Stimulated activated CD8-positive, alpha-beta memory T cell treated with anti-CD3 and anti-CD28 coated beads, Interleukin-4, amount 100 ng/mL, for 4 hours (primary cell): ENCODE results near the gene STATH.
"Not testable (repeated sequence)": the region's sequence is repeated elsewhere in the genome, so short reads cannot be mapped to it uniquely, and the experiment has no call there.

Source experiments
- DNase-seq, 2 donors: peaks; one replicate each; pipeline ENCODE4 v3.0.0-alpha.2; 2020; ENCODE audit warnings: low read depth in 2 of 2, low spot score in 1 of 2

STATH gene

GRCh38 chr4:69995526-69996016 is at the start of gene STATH:
TSS of gene STATH (plus strand) at chr4:69995966. CDS start at chr4:69998438, 2,472 bp downstream.
- DNase-seq = no peak

GRCh38 chr4:69951602-69952001 is 44.2 kb upstream of the STATH start:
- no peak for DNase-seq

- DNase-seq = no peak
Observed at GRCh38 chr4:69957209-69957608, 38.6 kb upstream of the STATH start.

DNA sequence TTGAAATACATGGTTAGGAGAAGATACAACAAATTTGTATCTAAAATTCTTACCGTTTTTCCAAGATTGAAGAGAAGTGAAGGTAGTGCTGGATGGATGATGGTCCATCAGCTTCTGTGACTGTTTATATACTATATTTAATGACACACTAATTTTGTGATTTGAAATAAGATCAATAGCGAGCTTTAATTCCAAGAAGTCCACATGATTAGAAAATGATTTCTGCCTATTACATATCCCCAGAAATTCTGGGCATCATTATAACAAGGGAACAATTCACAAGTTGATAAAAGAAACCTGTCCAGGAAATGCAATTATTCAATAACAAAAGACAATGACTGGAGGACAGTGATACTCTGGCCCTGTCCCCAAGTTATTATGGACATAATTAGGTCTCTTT is 30.1 kb upstream of the STATH start, which contains the start of gene CSN2:
CSN2 (minus strand) TSS at position 101 of the 400 bp plus-strand sequence. CDS start 4,733 bp downstream, outside the sequence.
- DNase-seq = no peak

GRCh38 chr4:69970071-69970470 is 25.7 kb upstream of the STATH start:
- DNase-seq = no peak

GRCh38 chr4:69974631-69975030 is 21.1 kb upstream of the STATH start:
- no peak for DNase-seq

GRCh38 chr4:69977582-69977981 is 18.2 kb upstream of the STATH start:
- DNase-seq = no peak

GRCh38 chr4:69984030-69984443 is 11.7 kb upstream of the STATH start:
- no peak for DNase-seq

- no peak for DNase-seq
Observed at GRCh38 chr4:69986663-69987062, 9.1 kb upstream of the STATH start.

GRCh38 chr4:69991016-69991415 is 4.8 kb upstream of the STATH start:
- no peak for DNase-seq

DNA sequence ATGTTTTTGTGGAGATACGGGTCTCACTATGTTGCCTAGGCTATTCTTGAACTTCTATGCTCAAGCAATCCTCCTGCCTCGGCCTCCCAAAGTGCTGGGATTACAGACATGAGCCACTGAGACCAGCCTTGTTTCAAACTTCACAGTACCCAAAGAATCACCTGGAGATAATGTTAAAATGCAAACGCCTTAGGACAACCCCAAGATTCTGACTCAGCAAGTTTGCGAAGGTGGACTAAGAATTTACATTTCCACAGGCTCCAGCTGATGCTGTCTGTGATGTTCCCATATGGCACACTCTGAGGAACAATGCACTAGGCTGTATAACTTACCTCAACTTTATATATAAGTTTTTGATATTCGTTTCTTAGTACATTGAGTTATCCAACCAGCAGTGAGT is 984 bp upstream of the STATH start:
- DNase-seq = no peak

GRCh38 chr4:69999420-69999819 is 3.7 kb downstream of the STATH start:
- no peak for DNase-seq

DNA sequence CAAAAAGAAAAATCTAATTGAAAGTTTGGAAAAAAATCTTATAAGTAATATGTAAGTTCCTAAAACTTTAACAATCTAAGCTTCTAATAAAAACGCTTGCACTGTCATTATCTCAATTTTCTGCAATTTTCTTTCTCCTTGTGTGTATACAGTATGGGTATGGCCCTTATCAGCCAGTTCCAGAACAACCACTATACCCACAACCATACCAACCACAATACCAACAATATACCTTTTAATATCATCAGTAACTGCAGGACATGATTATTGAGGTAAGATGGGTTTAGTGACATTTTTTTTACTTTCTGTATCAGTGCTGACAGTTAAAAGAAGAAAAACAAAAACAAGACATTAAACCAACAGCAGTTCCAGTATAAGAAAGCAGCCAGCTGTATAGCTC is 4.9 kb downstream of the STATH start:
- DNase-seq = no peak

GRCh38 chr4:70002507-70002906 is 6.7 kb downstream of the STATH start:
- no peak for DNase-seq

GRCh38 chr4:70008771-70009170 is 13.0 kb downstream of the STATH start:
- no peak for DNase-seq

- DNase-seq = not testable (repeated sequence)
Observed at GRCh38 chr4:70019006-70019405, 23.2 kb downstream of the STATH start.

DNA sequence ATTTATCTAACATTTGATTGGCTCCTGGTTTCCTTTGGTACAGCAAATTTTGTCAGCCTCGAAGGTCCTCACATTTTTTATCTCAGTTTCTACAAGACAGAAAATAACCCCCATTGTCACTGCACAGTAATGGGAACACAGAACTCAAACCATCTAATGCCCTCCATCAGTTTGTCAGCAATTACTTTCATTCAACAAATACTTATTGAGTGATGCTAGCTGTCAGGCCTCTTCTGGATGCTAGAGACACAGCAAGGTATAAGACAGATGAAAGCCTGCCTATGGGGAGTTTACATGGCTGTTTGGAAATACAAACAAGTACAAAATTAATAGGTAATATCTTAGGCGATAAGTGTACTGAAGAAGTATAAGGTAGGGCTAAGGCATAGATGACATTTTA is 27.5 kb downstream of the STATH start:
- no peak for DNase-seq

DNA sequence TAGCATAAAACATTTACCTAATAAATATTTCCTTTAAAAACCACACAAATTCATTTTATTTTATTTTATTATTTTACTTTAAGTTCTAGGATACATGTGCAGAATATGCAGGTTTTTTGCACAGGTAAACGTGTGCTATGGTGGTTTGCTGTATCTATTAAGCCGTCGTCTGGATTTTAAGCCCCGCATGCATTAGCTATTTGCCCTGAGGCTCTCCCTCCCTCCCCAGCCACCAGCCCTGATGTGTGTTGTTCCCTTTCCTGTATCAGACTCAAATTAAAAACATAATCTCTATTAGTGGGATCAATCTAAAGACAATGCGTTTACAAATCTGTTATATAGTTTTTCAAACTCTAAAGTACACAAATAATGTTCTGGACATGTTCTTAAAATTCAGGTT is 31.2 kb downstream of the STATH start:
- no peak for DNase-seq

DNA sequence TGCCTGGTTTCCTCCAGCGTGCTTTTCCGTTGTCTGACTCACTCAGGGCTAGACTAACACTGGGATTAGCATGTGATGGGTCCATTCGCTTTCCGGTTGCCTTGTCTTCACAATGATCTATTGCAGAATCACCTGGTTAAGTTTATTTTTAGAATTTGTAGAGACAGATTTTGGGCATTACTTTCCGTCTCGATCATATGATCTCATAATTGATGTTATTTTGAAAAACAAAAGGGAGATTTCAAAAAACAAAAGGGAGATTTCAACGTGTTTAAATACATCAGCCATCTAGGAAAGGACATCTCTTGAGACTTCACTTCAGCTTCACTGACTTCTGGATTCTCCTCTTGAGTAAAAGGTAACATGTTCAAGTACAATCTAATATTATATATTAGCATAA is 32.4 kb downstream of the STATH start, which contains the start of gene HTN3:
HTN3 (plus strand) TSS at position 301 of the 400 bp plus-strand sequence. CDS start 2,282 bp downstream, outside the sequence.
- not testable (repeated sequence) for DNase-seq

- not testable (repeated sequence) for DNase-seq
Observed at GRCh38 chr4:70037559-70037958, 41.8 kb downstream of the STATH start.

- not testable (repeated sequence) for DNase-seq
Observed at GRCh38 chr4:70039928-70040327, 44.2 kb downstream of the STATH start.

GRCh38 chr4:70041652-70042286 is 46.0 kb downstream of the STATH start:
- DNase-seq = no peak

GRCh38 chr4:70050138-70050537 is 54.4 kb downstream of the STATH start, which contains the start of gene HTN1:
TSS of gene HTN1 (plus strand) at chr4:70050438. CDS start at chr4:70053077, 2,639 bp downstream.
- not testable (repeated sequence) for DNase-seq
